ENCODE results near the gene RBM27. TPM values are rescaled to one million over a fixed set of nuclear protein-coding genes. Genes with fewer than 3 reads are reported as not detected.
"Not testable (repeated sequence)": the region's sequence is repeated elsewhere in the genome, so short reads cannot be mapped to it uniquely, and the experiment has no call there.

RBM27 gene
- polyA plus RNA-seq, 3 donors, result 2.5 to 6.2 (median 3.9) TPM

GRCh38 chr5:146169076-146169475 is 34.3 kb upstream of the RBM27 start:
- no peaks in the 10 kb centered on the region for H3K9me3 Mint-ChIP-seq
- DNase-seq, result no peak
- Histone ChIP-seq H3K4me1 (ENCODE audit: control insufficient read depth in 1 of 2, insufficient read depth in 2 of 2, low read length in 2 of 2) (no peaks in the 10 kb centered on the region), H3K4me3 (replicated peaks in 1 of 3; ENCODE audit: low read depth in 2 of 3, low read length in 3 of 3) (no peak overlapping the region), H3K36me3 (replicated peaks in 1 of 2; ENCODE audit: control insufficient read depth in 1 of 2, insufficient read depth in 2 of 2, low read length in 2 of 2) (peaks cover 68 to 77% of the 10 kb centered on the region in 2 donors), H3K27ac (ENCODE audit: low read depth in 1 of 2, low read length in 2 of 2) (no peak overlapping the region), H3K9ac (ENCODE audit: insufficient read depth, low read length, poor library complexity, severe bottlenecking) (no peak overlapping the region), H3K27me3 (ENCODE audit: control insufficient read depth in 2 of 2, insufficient read depth in 2 of 2, low read length in 2 of 2) (no peaks in the 10 kb centered on the region), H4K20me1 (ENCODE audit: insufficient read depth, low read length) (no peaks in the 10 kb centered on the region), H2AFZ (ENCODE audit: insufficient read depth, low read depth, low read length, poor library complexity, severe bottlenecking) (no peak overlapping the region), H3K9me3 (replicated peaks in 1 of 2; ENCODE audit: control insufficient read depth in 1 of 2, insufficient read depth in 1 of 2, low read length in 2 of 2) (no peaks in the 10 kb centered on the region), H3K4me2 (replicated peaks; ENCODE audit: extremely low read depth, low read length, poor library complexity, severe bottlenecking) (no peak overlapping the region), H3K79me2 (ENCODE audit: insufficient read depth, low read length) (no peaks in the 10 kb centered on the region)
- H3K27ac Mint-ChIP-seq, result no peak overlapping the region
- H3K27me3 Mint-ChIP-seq (ENCODE audit: low read depth in 3 of 3), result peaks cover 0 to 1% (median 0%) of the 10 kb centered on the region in 3 donors
- TF ChIP-seq CTCF (IDR thresholded peaks at IDR 0.05), result no peak
- peaks cover 59 to 75% of the 10 kb centered on the region in 2 donors for H3K36me3 Mint-ChIP-seq
- intact Hi-C loops (cut with micrococcal nuclease), result loop anchor here in 1 of 2 donors (10.0 kb wide), 1 partner anchor 106 kb away; no protein-coding TSS in a partner anchor
- no peak overlapping the region for H3K4me3 Mint-ChIP-seq
- peaks cover 5% of the 10 kb centered on the region for H3K4me1 Mint-ChIP-seq

GRCh38 chr5:146173049-146173448 is 30.4 kb upstream of the RBM27 start:
- 90% methylated on average over 2 of the region's 8 CpGs for WGBS (ENCODE audit: insufficient coverage)
- H3K36me3 Mint-ChIP-seq, result peaks cover 41 to 74% of the 10 kb centered on the region in 2 donors

More at GRCh38 chr5:146173049-146173448, 30.4 kb upstream of the RBM27 start:
- H3K4me3 Mint-ChIP-seq; H3K4me3 ChIP-seq (replicated peaks in 1 of 3; ENCODE audit: low read depth in 2 of 3, low read length in 3 of 3); H3K9me3 ChIP-seq (replicated peaks in 1 of 2; ENCODE audit: control insufficient read depth in 1 of 2, insufficient read depth in 1 of 2, low read length in 2 of 2); H3K27ac ChIP-seq (ENCODE audit: low read depth in 1 of 2, low read length in 2 of 2); H3K9me3 Mint-ChIP-seq; H3K4me2 ChIP-seq (replicated peaks; ENCODE audit: extremely low read depth, low read length, poor library complexity, severe bottlenecking); H3K27me3 Mint-ChIP-seq (ENCODE audit: low read depth in 3 of 3); H3K4me1 Mint-ChIP-seq; DNase-seq; H3K27me3 ChIP-seq (ENCODE audit: control insufficient read depth in 2 of 2, insufficient read depth in 2 of 2, low read length in 2 of 2); intact Hi-C loops (cut with micrococcal nuclease); H2AFZ ChIP-seq (ENCODE audit: insufficient read depth, low read depth, low read length, poor library complexity, severe bottlenecking); H4K20me1 ChIP-seq (ENCODE audit: insufficient read depth, low read length); H3K9ac ChIP-seq (ENCODE audit: insufficient read depth, low read length, poor library complexity, severe bottlenecking); H3K4me1 ChIP-seq (ENCODE audit: control insufficient read depth in 1 of 2, insufficient read depth in 2 of 2, low read length in 2 of 2); H3K79me2 ChIP-seq (ENCODE audit: insufficient read depth, low read length); H3K27ac Mint-ChIP-seq: not testable (repeated sequence)
- H3K36me3 ChIP-seq (replicated peaks in 1 of 2; ENCODE audit: control insufficient read depth in 1 of 2, insufficient read depth in 2 of 2, low read length in 2 of 2), result peaks cover 48 to 66% of the 10 kb centered on the region in 2 donors
